ENCODE results near the gene UAP1L1.
A peak's percentile ranks its signal among the peaks of the same experiment; 100 is the strongest.

Gene UAP1L1

GRCh38 chr9:137034709-137035506 is 42.4 kb upstream of the UAP1L1 start:
- peak overlapping the region; percentile 34 for H3K4me3 ChIP-seq (ENCODE audit: low read depth, low read length)
- TF ChIP-seq CTCF (IDR thresholded peaks at IDR 0.05; ENCODE audit: low read depth, low read length): peak; percentile 91
- TF ChIP-seq MAX (IDR thresholded peaks at IDR 0.05; ENCODE audit: low read depth, low read length): peak; percentile 78
- TF ChIP-seq POLR2A (IDR thresholded peaks at IDR 0.05; ENCODE audit: extremely low read depth, insufficient read length): no peak
- TF ChIP-seq MYC (IDR thresholded peaks at IDR 0.05; ENCODE audit: low read depth, low read length): peak; percentile 55
- peak; percentile 94 for DNase-seq (ENCODE audit: low read depth)

- no peak for TF ChIP-seq MAX (IDR thresholded peaks at IDR 0.05; ENCODE audit: low read depth, low read length)
- TF ChIP-seq MYC (IDR thresholded peaks at IDR 0.05; ENCODE audit: low read depth, low read length): no peak; the same call in 1 of the 2 replicates
- TF ChIP-seq POLR2A (IDR thresholded peaks at IDR 0.05; ENCODE audit: extremely low read depth, insufficient read length): no peak
- no peak overlapping the region for H3K4me3 ChIP-seq (ENCODE audit: low read depth, low read length)
- no peak for DNase-seq (ENCODE audit: low read depth)
These were observed 41.8 kb upstream of the UAP1L1 start for GRCh38 chr9:137035507-137035834.

DNA sequence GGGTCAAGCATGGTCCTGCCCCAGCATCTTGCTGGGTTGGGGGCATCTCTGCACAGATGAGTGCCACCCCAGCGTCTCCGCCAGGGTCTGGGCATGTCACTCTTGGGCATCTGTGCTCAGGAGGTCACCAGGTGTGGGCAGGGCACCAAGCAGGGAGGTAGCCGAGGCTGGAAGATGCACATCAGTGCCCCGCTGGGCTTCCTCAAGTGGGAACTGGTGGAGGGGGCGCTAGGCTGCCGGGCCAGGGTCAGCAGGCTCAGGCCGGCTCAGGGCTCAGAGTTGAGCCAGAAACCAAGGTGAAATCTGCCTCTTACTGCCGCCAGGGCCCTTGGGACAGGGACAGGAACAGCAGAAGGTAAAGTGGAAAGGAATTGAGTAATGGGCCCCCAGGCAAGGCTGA is 41.4 kb upstream of the UAP1L1 start:
- no peak for TF ChIP-seq CTCF (IDR thresholded peaks at IDR 0.05; ENCODE audit: low read depth, low read length)
- TF ChIP-seq MYC (IDR thresholded peaks at IDR 0.05; ENCODE audit: low read depth, low read length): no peak
- TF ChIP-seq POLR2A (IDR thresholded peaks at IDR 0.05; ENCODE audit: extremely low read depth, insufficient read length): no peak
- TF ChIP-seq MAX (IDR thresholded peaks at IDR 0.05; ENCODE audit: low read depth, low read length): no peak
- no peak overlapping the region for H3K4me3 ChIP-seq (ENCODE audit: low read depth, low read length)
- DNase-seq (ENCODE audit: low read depth): no peak

- H3K4me3 ChIP-seq (ENCODE audit: low read depth, low read length): no peak overlapping the region
- no peak for DNase-seq (ENCODE audit: low read depth)
- TF ChIP-seq POLR2A (IDR thresholded peaks at IDR 0.05; ENCODE audit: extremely low read depth, insufficient read length) (no peak), MYC (IDR thresholded peaks at IDR 0.05; ENCODE audit: low read depth, low read length) (no peak), MAX (IDR thresholded peaks at IDR 0.05; ENCODE audit: low read depth, low read length) (no peak), CTCF (IDR thresholded peaks at IDR 0.05; ENCODE audit: low read depth, low read length) (no peak)
These were observed 40.3 kb upstream of the UAP1L1 start for GRCh38 chr9:137037035-137037434.

DNA sequence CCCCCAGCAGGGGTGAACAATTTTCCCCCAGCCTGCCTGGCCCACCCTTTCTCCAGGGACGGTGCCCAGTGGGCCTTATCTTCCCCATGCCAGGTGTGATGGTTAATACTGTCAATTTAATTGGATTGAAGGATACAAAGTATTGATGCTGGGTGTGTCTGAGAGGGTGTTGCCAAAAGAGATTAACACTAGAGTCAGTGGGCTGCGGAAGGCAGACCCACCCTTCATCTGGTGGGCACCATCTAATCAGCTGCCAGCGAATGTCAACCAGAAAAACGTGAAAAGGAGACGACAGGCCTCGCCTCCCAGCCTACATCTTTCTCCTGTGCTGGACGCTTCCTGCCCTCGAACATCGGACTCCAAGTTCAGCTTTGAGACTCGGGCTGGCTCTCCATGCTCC is 39.8 kb upstream of the UAP1L1 start:
- no peak for TF ChIP-seq POLR2A (IDR thresholded peaks at IDR 0.05; ENCODE audit: extremely low read depth, insufficient read length)
- TF ChIP-seq CTCF (IDR thresholded peaks at IDR 0.05; ENCODE audit: low read depth, low read length): no peak
- TF ChIP-seq MYC (IDR thresholded peaks at IDR 0.05; ENCODE audit: low read depth, low read length): no peak
- TF ChIP-seq MAX (IDR thresholded peaks at IDR 0.05; ENCODE audit: low read depth, low read length): no peak
- DNase-seq (ENCODE audit: low read depth): no peak
- H3K4me3 ChIP-seq (ENCODE audit: low read depth, low read length): no peak overlapping the region

DNA sequence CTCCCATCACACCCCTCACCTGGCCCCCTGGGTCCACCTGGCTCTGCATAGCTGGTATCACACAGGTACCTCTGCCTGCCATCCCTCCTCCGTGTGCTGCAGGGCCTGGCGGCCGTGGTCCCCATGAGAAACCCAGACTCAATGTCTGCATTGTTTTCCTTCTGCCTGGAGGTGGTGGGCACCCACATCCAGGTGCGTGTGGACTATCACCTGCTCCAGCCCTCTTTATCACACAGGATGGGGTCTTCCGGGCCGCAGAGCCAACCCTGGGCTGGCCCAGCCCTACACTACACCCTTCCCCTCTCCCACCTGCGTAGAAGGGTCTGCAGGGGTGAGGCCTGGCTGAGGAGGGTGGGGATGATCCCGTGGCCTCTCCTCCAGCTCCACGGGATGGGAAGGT is 38.4 kb upstream of the UAP1L1 start:
- DNase-seq (ENCODE audit: low read depth): no peak
- TF ChIP-seq MYC (IDR thresholded peaks at IDR 0.05; ENCODE audit: low read depth, low read length) (no peak), POLR2A (IDR thresholded peaks at IDR 0.05; ENCODE audit: extremely low read depth, insufficient read length) (no peak), MAX (IDR thresholded peaks at IDR 0.05; ENCODE audit: low read depth, low read length) (no peak), CTCF (IDR thresholded peaks at IDR 0.05; ENCODE audit: low read depth, low read length) (no peak)
- no peak overlapping the region for H3K4me3 ChIP-seq (ENCODE audit: low read depth, low read length)

Data from NB4 (cell line).